C4-2B (cell line): ENCODE results near the gene SLC9A5.

Source experiments
- H3K27ac ChIP-seq: fragments of 450-650 bp; 2 replicates; pipeline ENCODE4 v1.5.1; 2017
- ZFX ChIP-seq: fragments of 450-650 bp; IDR thresholded peaks from 2 replicates; pipeline ENCODE4 v1.6.1; 2017
- TF ChIP-seq, protein P1 (sequence below): fragments of 450-650 bp; conservative IDR thresholded peaks from 2 replicates; pipeline ENCODE4 v1.5.1; 2017; ENCODE audit warnings: mild to moderate bottlenecking

SLC9A5 gene

DNA sequence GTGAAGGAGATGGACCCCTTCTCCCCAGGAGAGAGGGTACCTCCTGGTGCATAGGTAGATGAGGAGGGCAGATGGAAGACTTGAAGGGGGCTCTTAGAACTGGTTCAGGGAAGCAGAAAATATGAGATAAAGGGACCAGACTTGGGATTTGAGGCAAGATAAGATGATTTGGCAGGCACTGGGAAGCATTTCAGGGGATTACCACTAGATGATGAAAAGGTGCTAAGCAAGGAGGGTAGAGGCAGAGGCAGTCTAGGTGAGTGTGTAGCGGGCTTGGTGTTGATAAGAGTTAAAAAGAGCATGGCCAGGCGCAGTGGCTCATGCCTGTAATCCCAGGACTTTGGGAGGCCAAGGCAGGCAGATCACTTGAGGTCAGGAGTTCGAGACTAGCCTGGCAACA, 14.4 kb downstream of the SLC9A5 start:
- no peak overlapping the region for H3K27ac ChIP-seq
- TF ChIP-seq ZFX = no peak
- TF ChIP-seq, protein P1, sequence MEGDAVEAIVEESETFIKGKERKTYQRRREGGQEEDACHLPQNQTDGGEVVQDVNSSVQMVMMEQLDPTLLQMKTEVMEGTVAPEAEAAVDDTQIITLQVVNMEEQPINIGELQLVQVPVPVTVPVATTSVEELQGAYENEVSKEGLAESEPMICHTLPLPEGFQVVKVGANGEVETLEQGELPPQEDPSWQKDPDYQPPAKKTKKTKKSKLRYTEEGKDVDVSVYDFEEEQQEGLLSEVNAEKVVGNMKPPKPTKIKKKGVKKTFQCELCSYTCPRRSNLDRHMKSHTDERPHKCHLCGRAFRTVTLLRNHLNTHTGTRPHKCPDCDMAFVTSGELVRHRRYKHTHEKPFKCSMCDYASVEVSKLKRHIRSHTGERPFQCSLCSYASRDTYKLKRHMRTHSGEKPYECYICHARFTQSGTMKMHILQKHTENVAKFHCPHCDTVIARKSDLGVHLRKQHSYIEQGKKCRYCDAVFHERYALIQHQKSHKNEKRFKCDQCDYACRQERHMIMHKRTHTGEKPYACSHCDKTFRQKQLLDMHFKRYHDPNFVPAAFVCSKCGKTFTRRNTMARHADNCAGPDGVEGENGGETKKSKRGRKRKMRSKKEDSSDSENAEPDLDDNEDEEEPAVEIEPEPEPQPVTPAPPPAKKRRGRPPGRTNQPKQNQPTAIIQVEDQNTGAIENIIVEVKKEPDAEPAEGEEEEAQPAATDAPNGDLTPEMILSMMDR = no peak

DNA sequence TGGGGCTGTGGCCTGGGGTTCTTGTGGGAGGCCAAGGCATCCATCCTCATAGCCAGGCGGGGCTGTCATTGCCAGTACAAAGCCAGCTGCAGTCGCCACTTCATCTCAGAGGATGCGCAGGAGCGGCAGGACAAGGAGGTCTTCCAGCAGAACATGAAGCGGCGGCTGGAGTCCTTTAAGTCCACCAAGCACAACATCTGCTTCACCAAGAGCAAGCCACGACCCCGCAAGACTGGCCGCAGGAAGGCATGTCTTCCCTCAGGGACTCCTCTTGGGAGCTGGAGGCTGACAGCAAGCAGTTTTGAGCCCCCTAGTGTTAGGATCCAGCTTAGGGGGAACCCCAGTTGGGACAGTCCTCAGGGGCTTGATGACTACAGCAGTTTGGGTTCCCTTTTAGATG, 15.5 kb downstream of the SLC9A5 start:
- no peak overlapping the region for H3K27ac ChIP-seq
- no peak for TF ChIP-seq ZFX
- TF ChIP-seq, protein P1 = no peak

DNA sequence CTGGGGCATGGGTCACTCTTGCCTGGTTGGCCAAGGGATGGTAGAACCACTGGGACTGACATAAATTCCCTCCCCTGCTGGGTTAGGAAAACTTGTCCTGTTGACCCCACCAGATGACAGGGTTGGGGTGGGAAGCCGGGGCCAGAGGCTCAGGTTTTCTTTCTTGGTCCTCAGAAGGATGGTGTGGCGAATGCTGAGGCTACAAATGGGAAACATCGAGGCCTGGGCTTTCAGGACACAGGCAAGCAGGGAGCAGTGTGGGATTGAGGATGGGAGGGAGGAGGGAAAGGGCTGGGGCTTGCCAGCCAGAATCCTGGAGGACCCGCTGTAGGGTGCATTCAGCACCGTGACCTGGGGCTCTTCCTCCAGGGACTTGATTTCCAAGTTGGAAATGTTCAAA, 16.1 kb downstream of the SLC9A5 start:
- TF ChIP-seq ZFX = no peak
- TF ChIP-seq, protein P1 = no peak
- no peak overlapping the region for H3K27ac ChIP-seq

DNA sequence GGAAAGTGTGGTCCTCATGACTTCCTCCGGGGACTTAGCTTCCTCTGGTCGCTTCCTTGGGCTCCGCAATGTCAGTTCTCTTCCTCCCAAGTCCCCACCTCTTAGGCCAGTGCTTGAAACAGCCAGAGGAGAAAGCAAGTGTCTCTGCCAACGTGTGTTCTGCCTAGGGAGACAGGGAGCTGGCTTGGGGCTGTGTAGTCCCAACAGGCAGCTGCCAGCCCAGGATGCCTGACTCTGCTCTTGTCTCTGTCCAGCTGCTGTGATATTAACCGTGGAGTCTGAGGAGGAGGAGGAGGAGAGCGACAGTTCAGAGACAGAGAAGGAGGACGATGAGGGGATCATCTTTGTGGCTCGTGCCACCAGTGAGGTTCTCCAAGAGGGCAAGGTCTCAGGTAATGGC, 17.1 kb downstream of the SLC9A5 start:
- TF ChIP-seq, protein P1 = no peak
- no peak for TF ChIP-seq ZFX
- H3K27ac ChIP-seq = no peak overlapping the region

DNA sequence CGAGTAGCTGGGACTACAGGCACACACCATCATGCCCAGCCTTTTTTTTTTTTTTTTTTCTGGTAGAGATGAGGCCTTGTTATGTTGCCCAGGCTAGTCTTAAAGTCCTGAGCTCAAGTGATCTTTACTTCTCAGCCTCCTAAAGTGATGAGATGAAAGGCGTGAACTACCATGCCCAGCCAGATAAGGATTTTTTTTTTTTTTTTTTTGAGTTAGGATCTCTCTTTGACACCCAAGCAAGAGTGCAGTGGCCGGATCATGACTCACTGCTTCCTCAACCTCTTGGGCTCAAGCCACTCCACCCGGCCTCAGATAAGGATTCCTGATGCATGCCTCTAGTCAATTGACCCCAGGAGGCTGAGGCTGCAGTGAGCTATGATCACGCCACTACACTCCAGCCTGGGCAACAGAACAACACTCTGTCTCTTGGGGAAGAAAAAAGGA, 19.4 kb downstream of the SLC9A5 start:
- H3K27ac ChIP-seq = no peak overlapping the region
- TF ChIP-seq, protein P1 = no peak
- TF ChIP-seq ZFX = no peak

DNA sequence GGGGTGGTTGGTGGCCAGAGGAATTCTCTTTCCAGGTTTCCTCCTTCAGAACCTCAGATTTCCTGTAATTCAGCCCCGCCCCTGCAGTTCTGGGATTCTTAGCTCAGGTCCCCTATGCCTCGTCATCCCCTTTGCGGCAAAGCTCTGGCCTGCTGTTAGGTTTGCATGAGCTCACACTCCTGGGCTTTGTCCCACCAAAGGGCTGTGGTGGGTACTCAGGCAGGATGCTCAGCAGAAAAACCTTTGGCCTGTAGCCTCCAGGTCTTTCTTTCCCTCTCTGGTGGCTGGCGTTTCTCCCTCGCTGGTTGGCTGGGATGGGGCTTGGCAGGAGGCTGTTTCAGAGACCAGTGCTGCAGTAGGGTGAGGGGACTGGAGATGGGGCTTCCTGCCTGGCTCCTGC, 21.0 kb downstream of the SLC9A5 start:
- TF ChIP-seq ZFX = no peak
- TF ChIP-seq, protein P1 = no peak
- no peak overlapping the region for H3K27ac ChIP-seq

DNA sequence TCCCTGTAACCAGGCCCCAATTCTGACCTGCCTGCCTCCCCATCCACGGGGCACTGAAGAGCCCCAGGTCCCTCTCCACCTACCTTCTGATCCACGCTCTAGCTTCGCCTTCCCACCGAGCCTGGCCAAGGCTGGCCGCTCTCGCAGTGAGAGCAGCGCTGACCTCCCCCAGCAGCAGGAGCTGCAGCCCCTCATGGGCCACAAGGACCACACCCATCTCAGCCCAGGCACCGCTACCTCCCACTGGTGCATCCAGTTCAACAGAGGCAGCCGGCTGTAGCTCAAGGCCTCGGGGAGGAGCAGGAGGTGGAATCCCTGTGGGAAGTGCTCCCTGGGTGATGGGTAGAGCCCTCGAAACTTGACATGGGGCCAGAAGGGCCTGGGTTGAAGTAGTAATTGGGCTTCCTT, 22.2 kb downstream of the SLC9A5 start:
- no peak overlapping the region for H3K27ac ChIP-seq
- TF ChIP-seq ZFX = no peak
- TF ChIP-seq, protein P1 = no peak

DNA sequence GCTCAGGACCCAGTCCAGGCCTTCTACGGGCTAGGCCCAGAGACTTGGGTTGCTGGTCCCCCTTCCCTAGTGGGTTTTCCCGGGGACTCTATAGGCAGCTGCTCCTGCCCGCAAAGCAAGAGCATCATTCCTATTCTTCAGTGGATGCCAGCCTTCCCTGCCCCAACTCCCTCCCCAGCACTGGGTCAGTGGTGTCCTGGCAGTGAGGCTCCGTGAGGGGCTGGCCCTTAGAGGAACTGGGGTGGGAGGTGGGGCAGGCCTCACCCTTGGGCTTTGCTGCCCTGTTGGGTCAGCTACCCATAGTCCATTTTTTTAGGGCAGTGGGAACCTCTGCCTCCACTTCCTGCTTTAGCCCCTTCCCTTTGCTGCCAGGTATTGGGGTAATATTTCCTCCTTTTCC, 22.7 kb downstream of the SLC9A5 start:
- H3K27ac ChIP-seq = no peak overlapping the region
- TF ChIP-seq, protein P1 = no peak
- no peak for TF ChIP-seq ZFX
